ENCODE data around the gene GPRC6A. TPM values are rescaled to one million over a fixed set of nuclear protein-coding genes. Genes with fewer than 3 reads are reported as not detected.
"Not testable (repeated sequence)": the region's sequence is repeated elsewhere in the genome, so short reads cannot be mapped to it uniquely, and the experiment has no call there.

GPRC6A gene
- total RNA-seq, 1 donor from 2014 or later: not detected

DNA sequence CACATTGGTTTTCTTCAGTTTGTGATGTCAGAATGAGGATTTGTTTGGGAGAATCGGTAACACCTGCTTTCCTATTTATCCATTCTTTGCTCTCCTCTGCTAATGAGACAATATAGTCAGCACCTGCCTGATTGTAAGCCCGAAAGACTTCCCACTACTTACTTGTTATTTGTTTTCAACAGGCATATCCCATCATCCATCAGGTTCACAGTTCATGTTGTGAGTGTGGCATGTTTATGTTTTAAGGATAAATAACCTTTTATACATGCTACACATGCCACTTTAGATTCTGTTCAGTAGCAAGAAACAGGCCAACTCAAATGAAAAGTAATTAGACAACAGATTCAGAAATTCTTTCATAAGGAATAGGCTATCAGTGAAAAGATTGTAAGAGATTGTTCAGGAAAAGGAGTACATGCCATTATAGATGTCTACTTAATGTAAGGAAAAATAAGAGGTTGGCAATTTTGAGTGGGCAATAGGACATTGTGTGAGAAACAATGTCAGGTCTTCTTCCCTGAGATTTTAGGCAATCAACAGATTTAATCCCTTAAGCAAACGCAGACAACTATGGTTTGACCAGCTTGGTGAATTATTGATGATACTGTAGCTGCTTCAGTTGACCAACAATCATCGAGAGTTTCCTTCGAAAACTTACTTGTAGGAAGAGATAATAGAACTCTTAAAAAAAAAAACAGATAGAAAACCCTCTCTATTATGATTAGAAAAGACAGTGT is 7.9 kb upstream of the GPRC6A start:
- Mint-ChIP-seq H3K27ac (no peak overlapping the region), H3K4me3 (ENCODE audit: low read depth) (no peak overlapping the region), H3K4me1 (ENCODE audit: low read depth) (no peaks in the 10 kb centered on the region), H3K36me3 (ENCODE audit: low read depth) (no peaks in the 10 kb centered on the region), H3K27me3 (ENCODE audit: low read depth) (no peaks in the 10 kb centered on the region), H3K9me3 (no peaks in the 10 kb centered on the region)
- no peak for DNase-seq (ENCODE audit: low spot score)
- intact Hi-C loops (cut with micrococcal nuclease): no loop called here

DNA sequence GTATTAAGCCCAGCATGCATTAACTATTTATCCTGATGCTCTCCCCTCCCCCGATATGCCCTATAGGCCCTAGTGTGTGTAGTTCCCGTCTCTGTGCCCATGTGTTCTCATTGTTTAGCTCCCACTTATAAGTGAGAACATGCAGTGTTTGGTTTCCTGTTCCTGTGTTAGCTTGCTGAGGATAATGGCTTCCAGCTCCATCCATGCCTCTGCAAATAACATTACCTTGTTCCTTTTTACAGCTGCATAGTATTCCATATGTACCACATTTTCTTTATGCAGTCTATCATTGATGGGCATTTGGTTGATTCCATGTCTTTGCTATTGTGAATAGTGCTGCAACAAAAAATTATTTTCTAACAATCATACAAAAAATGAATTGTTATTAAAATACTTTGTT is 5.6 kb upstream of the GPRC6A start:
- DNase-seq (ENCODE audit: low spot score); H3K4me3 Mint-ChIP-seq (ENCODE audit: low read depth); H3K9me3 Mint-ChIP-seq; intact Hi-C loops (cut with micrococcal nuclease); H3K27me3 Mint-ChIP-seq (ENCODE audit: low read depth); H3K36me3 Mint-ChIP-seq (ENCODE audit: low read depth); H3K27ac Mint-ChIP-seq; H3K4me1 Mint-ChIP-seq (ENCODE audit: low read depth): not testable (repeated sequence)

DNA sequence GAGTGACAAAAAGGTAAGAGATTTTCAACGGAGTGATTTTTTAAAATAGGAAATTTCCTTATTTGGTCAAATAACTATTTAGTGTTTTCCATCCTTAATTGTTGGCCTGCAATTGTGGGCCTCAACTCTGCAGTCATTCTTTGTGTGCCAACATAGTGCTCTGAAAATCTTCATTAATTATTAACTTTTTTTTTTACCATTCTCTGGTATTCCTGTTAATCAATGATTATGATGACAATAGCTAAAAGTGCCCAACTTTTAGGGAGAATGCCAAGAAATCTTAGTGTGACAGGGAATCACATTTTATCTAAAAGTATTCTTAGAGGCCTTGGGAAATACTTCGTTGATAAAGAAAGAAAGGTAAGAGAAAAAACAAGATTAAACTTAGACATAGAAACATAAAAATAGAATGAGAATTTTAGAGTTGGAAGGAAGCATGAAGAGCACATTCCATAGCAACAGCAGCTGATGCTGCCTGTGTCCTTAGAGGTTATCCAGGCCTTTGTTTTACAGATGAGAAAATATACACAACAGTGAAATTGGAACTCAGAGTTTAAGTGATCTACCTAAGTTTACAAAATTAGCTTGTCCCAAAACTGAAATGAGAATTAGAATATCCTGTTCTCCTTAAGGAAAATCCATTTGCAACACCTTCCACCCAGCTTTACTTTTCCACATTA is 1.2 kb downstream of the GPRC6A start:
- Mint-ChIP-seq H3K4me3 (ENCODE audit: low read depth) (no peak overlapping the region), H3K36me3 (ENCODE audit: low read depth) (no peaks in the 10 kb centered on the region), H3K4me1 (ENCODE audit: low read depth) (no peaks in the 10 kb centered on the region), H3K27ac (no peak overlapping the region), H3K27me3 (ENCODE audit: low read depth) (no peaks in the 10 kb centered on the region), H3K9me3 (peaks cover 7% of the 10 kb centered on the region)
- DNase-seq (ENCODE audit: low spot score): no peak
- intact Hi-C loops (cut with micrococcal nuclease): no loop called here

DNA sequence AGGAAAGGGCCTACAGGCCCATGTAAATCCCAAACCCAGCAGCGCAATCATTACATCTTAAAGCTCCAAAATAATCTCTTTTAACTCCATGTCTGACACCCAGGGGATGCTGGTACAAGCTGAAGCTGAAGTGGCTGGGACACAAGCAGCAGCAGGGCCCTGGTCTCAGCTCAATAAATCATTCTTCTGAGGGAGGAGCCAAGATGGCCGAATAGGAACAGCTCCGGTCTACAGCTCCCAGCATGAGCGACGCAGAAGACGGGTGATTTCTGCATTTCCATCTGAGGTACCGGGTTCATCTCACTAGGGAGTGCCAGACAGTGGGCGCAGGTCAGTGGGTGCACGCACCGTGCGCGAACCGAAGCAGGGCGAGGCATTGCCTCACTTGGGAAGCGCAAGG is 12.5 kb downstream of the GPRC6A start:
- H3K27ac Mint-ChIP-seq; H3K4me3 Mint-ChIP-seq (ENCODE audit: low read depth); DNase-seq (ENCODE audit: low spot score); H3K27me3 Mint-ChIP-seq (ENCODE audit: low read depth); H3K4me1 Mint-ChIP-seq (ENCODE audit: low read depth); H3K9me3 Mint-ChIP-seq; intact Hi-C loops (cut with micrococcal nuclease); H3K36me3 Mint-ChIP-seq (ENCODE audit: low read depth): not testable (repeated sequence)

DNA sequence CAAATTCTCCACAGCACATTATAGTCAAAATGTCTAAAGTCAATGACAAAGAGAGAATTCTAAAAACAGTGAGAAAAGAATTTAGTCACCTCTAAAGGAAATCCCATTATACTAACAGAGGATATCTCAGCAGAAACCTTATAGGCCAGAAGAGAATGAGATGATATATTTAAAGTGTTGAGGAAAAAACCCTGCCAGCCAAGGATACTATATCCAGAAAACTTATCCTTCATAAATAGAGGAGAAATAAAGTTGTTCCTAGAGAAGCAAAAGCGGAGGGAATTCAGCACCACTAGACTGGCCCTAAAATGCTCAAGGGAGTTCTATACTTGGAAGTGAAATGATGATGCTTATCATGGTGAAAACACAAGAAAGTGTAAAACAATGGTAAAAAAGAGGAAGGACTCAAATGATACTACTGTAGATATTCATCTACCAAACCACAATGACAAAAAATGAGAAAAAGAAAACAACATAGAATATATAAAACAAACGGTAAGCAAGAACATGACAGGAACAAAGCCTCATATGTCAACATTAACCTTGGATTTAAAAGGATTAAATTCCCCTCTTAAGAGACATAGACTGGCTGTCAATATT is 16.7 kb downstream of the GPRC6A start:
- Mint-ChIP-seq H3K9me3 (peaks cover 11% of the 10 kb centered on the region), H3K4me1 (ENCODE audit: low read depth) (no peaks in the 10 kb centered on the region), H3K27ac (no peak overlapping the region), H3K27me3 (ENCODE audit: low read depth) (peaks cover 3% of the 10 kb centered on the region), H3K4me3 (ENCODE audit: low read depth) (no peak overlapping the region), H3K36me3 (ENCODE audit: low read depth) (no peaks in the 10 kb centered on the region)
- intact Hi-C loops (cut with micrococcal nuclease): no loop called here
- DNase-seq (ENCODE audit: low spot score): no peak

DNA sequence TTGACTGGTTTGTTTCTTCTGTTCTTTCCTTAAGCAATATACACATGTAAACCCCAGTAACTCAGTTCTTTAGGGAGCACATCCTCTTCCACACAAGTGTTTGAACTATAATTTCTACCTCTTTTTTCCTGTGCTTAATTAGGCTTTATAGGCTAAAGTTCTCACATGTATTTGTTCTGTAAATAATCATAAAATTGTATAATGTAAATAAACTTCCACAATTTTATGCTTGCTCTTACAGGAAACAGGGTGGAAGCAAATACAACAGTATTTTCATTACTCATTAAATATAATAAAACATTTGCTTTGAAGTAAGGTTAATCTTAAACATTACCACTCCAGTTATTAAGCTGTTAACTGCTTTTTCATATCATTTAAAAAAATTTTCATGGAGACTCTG is 26.9 kb downstream of the GPRC6A start:
- Mint-ChIP-seq H3K9me3 (no peaks in the 10 kb centered on the region), H3K27ac (no peak overlapping the region), H3K4me1 (ENCODE audit: low read depth) (peaks cover 2% of the 10 kb centered on the region), H3K4me3 (ENCODE audit: low read depth) (no peak overlapping the region), H3K27me3 (ENCODE audit: low read depth) (peaks cover 7% of the 10 kb centered on the region), H3K36me3 (ENCODE audit: low read depth) (no peaks in the 10 kb centered on the region)
- no peak for DNase-seq (ENCODE audit: low spot score)
- intact Hi-C loops (cut with micrococcal nuclease): no loop called here

DNA sequence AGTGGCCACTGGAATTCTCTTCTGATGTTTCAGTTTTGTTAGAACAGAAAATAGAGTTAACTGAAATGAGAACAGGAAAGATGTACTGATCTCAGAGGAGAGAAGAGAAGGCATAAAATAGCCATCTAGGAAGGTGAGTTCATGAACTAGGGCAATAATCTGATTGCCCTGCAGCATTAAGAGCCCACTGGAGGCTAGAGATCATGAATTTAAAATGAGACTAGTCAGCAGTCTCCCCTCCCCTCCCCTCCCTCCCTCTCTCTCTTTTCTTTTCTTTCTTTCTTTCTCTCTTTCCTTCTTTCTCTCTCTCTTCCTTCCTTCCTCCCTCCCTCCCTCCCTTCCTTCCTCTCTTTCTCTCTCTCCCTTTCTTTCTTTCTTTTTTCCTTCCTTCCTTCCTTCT is 28.9 kb downstream of the GPRC6A start:
- no peak overlapping the region for H3K27ac Mint-ChIP-seq
- H3K36me3 Mint-ChIP-seq (ENCODE audit: low read depth): no peaks in the 10 kb centered on the region
- DNase-seq (ENCODE audit: low spot score): no peak
- peaks cover 2% of the 10 kb centered on the region for H3K4me1 Mint-ChIP-seq (ENCODE audit: low read depth)
- no peak overlapping the region for H3K4me3 Mint-ChIP-seq (ENCODE audit: low read depth)
- intact Hi-C loops (cut with micrococcal nuclease): no loop called here
- no peaks in the 10 kb centered on the region for H3K9me3 Mint-ChIP-seq
- H3K27me3 Mint-ChIP-seq (ENCODE audit: low read depth): peaks cover 7% of the 10 kb centered on the region

DNA sequence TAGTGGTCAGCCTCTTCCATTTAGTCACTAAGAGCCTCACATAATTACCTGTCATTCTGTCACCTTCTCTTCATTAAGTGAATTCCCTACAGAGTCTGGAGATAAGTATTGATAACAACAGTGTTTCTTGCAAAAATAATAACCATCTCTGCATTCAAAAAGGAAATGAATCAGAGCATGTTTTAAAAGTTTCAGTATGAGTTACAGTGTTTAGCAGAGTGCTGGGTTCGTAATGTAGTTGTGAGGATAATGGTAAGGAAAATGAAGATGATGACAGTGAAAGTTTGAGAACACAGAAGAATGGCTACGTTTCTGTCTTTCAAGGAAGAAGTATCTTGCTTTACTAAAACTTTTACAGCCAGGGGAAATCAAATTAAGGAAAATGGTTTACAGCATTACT is 31.3 kb downstream of the GPRC6A start:
- H3K4me1 Mint-ChIP-seq (ENCODE audit: low read depth): peaks cover 2% of the 10 kb centered on the region
- no peak overlapping the region for H3K27ac Mint-ChIP-seq
- no peak overlapping the region for H3K4me3 Mint-ChIP-seq (ENCODE audit: low read depth)
- no peaks in the 10 kb centered on the region for H3K9me3 Mint-ChIP-seq
- H3K36me3 Mint-ChIP-seq (ENCODE audit: low read depth): no peaks in the 10 kb centered on the region
- DNase-seq (ENCODE audit: low spot score): no peak
- H3K27me3 Mint-ChIP-seq (ENCODE audit: low read depth): peaks cover 7% of the 10 kb centered on the region
- intact Hi-C loops (cut with micrococcal nuclease): no loop called here

DNA sequence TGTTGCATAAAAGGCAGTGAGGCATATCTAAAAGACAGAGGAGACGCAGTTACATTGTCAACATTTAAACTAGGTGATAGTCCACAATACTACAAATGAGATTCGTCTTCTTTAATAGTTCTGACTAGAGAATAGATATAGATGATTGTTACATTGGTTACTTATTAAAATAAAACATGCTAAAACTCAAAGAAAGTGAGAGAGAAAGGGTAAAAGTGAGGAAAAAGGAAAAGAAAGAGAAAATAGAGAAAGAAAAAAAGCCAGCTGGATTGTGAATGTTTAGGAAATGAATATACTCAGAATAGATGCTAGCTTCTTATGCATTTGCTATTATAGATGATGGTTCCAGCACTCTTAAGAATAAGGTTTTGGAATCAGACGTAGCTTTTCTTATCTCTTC is 35.7 kb downstream of the GPRC6A start:
- Mint-ChIP-seq H3K36me3 (ENCODE audit: low read depth) (no peaks in the 10 kb centered on the region), H3K27ac (no peak overlapping the region), H3K4me1 (ENCODE audit: low read depth) (peaks cover 2% of the 10 kb centered on the region), H3K9me3 (no peaks in the 10 kb centered on the region), H3K4me3 (ENCODE audit: low read depth) (no peak overlapping the region), H3K27me3 (ENCODE audit: low read depth) (no peaks in the 10 kb centered on the region)
- intact Hi-C loops (cut with micrococcal nuclease): no loop called here
- DNase-seq (ENCODE audit: low spot score): no peak

DNA sequence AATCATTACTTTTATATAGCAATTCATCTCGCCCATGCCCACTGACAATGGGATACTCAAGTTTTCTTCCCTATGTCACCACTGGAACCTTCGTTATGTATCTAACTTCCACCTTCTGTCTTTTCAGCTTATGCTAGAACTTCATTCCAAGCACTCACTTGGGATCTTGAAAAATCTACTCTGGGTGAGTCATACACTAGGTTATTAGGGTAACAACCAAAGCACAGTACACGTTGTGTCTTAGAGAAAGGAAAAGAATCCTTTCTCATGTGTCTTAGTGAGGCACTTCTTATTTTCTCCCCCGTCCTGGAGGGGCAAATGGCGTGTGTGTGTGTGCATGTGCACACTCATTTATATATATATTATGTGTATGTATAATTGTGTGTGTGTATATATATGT is 45.0 kb downstream of the GPRC6A start:
- Mint-ChIP-seq H3K4me1 (ENCODE audit: low read depth) (no peaks in the 10 kb centered on the region), H3K9me3 (no peaks in the 10 kb centered on the region), H3K36me3 (ENCODE audit: low read depth) (no peaks in the 10 kb centered on the region), H3K27me3 (ENCODE audit: low read depth) (peaks cover 7% of the 10 kb centered on the region), H3K4me3 (ENCODE audit: low read depth) (no peak overlapping the region), H3K27ac (no peak overlapping the region)
- intact Hi-C loops (cut with micrococcal nuclease): no loop called here
- DNase-seq (ENCODE audit: low spot score): no peak

DNA sequence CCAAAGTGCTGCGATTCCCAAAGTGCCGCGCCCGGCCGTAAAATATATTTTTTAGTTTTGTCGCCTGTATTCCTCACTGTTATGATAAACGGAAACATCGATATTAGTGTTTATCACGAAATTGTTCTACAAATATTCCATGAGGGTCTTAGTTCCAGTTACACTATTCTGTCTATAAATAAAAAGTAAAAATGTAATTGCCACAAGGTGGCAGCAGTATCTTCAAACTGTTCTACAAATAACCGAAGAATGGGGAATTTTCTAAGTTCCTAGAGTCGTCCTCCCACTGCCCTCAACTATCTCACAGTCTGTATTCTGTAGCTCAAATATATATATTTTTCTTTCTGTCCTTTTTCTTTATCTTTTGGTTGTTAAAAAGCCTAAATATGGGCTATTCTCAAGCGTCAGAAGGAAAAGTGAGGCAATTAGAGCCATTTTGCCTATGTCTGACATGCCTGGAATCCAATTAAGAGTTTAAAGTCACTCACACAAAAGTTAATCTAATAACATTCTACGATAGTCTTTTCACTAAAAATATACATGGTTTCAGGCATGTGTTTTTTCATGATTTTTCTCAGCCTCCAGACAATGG is 49.2 kb downstream of the GPRC6A start:
- H3K9me3 Mint-ChIP-seq: no peaks in the 10 kb centered on the region

DNA sequence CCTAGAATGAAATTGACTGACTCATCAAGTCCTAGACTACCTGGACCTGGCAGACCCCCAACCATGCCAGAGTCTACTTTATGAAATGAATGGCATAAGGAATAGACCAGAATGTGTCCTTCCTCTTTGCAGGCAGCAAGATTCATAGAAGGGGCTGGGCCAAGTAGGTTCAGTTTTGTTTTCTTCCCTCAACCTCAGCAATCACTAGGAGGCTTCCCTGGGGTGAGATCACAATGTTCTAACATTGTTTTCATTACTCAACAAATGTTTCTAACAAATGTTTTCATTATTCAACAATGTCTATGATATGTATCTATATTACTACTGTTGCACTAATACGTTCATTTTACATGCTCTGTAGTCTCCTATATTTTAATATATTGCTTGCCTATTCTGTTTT is 55.0 kb downstream of the GPRC6A start:
- Mint-ChIP-seq H3K4me1 (ENCODE audit: low read depth) (no peaks in the 10 kb centered on the region), H3K36me3 (ENCODE audit: low read depth) (no peaks in the 10 kb centered on the region), H3K27ac (no peak overlapping the region), H3K4me3 (ENCODE audit: low read depth) (no peak overlapping the region), H3K27me3 (ENCODE audit: low read depth) (peaks cover 9% of the 10 kb centered on the region), H3K9me3 (no peaks in the 10 kb centered on the region)
- no peak for DNase-seq (ENCODE audit: low spot score)
- intact Hi-C loops (cut with micrococcal nuclease): no loop called here

More for the DNA sequence above, 49.2 kb downstream of the GPRC6A start:
- H3K4me1 Mint-ChIP-seq (ENCODE audit: low read depth): no peaks in the 10 kb centered on the region
- no peak for DNase-seq (ENCODE audit: low spot score)
- intact Hi-C loops (cut with micrococcal nuclease): loop anchor here (1.0 kb wide), 1 partner anchor 68 kb away; no protein-coding TSS in a partner anchor
- H3K4me3 Mint-ChIP-seq (ENCODE audit: low read depth): no peak overlapping the region
- H3K27ac Mint-ChIP-seq: no peak overlapping the region
- peaks cover 5% of the 10 kb centered on the region for H3K27me3 Mint-ChIP-seq (ENCODE audit: low read depth)
- no peaks in the 10 kb centered on the region for H3K36me3 Mint-ChIP-seq (ENCODE audit: low read depth)

DNA sequence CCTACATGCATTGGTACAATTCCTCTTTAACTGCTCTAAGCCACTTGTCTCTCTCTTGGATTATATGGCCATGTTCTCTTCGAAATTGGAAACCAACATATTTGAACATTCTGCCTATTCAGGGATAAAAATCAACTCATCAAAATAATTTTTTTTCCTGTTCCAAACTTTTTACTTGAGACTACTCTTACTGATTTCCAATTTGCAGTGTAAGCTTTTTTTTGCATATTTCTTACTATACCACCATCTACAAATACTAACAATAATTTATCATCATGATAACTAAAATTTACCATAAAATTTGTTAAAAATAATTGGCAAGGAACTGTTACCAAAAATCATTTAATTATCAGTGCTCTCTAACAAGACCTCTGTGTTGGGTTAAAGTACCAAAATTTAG is 56.4 kb downstream of the GPRC6A start:
- no peaks in the 10 kb centered on the region for H3K9me3 Mint-ChIP-seq

More for the DNA sequence above, 56.4 kb downstream of the GPRC6A start:
- Mint-ChIP-seq H3K4me3 (ENCODE audit: low read depth) (no peak overlapping the region), H3K27me3 (ENCODE audit: low read depth) (peaks cover 15% of the 10 kb centered on the region), H3K27ac (no peak overlapping the region), H3K4me1 (ENCODE audit: low read depth) (no peaks in the 10 kb centered on the region), H3K36me3 (ENCODE audit: low read depth) (no peaks in the 10 kb centered on the region)
- intact Hi-C loops (cut with micrococcal nuclease): no loop called here
- DNase-seq (ENCODE audit: low spot score): no peak
